OCI-LY3 (cell line): ENCODE data around the gene JAKMIP2.

Experiments used
- EZH2phosphoT487 ChIP-seq: fragments of 200-600 bp; shearing (Covaris generic); IDR thresholded peaks from 2 replicates; pipeline ENCODE4 v1.6.1; 2018; ENCODE audit warnings: antibody characterized with exemption, mixed run types, low read depth
- TF ChIP-seq, protein P1 (sequence below): fragments of 200-600, 300-600 bp; sonication (generic); IDR thresholded peaks from 2 replicates; pipeline ENCODE4 v1.5.1; 2014; ENCODE audit warnings: antibody characterized with exemption, low read length, low read depth

DNA sequence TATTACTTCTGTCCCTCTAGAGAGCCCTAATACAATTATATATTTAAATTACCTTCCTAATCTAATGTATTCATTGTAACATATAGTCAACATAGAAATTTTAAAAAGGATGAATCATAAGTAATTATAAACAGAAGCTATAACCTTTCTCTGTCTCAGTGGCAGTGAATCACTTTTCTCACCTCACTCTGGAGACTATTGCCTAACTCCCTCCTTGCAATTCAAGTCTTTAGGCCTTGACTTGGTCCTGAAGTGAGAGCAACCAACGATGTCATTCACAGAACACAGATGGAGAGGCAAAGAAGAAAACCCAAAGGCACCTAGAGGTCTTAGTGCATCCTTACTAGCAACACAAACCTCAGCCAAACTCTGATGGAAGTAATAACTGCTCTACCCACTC is 139.4 kb downstream of the JAKMIP2 start:
- TF ChIP-seq, protein P1, sequence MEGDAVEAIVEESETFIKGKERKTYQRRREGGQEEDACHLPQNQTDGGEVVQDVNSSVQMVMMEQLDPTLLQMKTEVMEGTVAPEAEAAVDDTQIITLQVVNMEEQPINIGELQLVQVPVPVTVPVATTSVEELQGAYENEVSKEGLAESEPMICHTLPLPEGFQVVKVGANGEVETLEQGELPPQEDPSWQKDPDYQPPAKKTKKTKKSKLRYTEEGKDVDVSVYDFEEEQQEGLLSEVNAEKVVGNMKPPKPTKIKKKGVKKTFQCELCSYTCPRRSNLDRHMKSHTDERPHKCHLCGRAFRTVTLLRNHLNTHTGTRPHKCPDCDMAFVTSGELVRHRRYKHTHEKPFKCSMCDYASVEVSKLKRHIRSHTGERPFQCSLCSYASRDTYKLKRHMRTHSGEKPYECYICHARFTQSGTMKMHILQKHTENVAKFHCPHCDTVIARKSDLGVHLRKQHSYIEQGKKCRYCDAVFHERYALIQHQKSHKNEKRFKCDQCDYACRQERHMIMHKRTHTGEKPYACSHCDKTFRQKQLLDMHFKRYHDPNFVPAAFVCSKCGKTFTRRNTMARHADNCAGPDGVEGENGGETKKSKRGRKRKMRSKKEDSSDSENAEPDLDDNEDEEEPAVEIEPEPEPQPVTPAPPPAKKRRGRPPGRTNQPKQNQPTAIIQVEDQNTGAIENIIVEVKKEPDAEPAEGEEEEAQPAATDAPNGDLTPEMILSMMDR = no peak
- TF ChIP-seq EZH2phosphoT487 = no peak
